Hematopoietic multipotent progenitor cell treated with erythropoietin and hydrocortisone succinate and interleukin-3 and kit ligand, for 17 days (in vitro differentiated cells): ENCODE results near the gene GPC1.

Experiments
- DNase-seq: peaks from one replicate; pipeline ENCODE4 v3.0.0-alpha.2; 2015; ENCODE audit warnings: low spot score

The GPC1 gene

DNA sequence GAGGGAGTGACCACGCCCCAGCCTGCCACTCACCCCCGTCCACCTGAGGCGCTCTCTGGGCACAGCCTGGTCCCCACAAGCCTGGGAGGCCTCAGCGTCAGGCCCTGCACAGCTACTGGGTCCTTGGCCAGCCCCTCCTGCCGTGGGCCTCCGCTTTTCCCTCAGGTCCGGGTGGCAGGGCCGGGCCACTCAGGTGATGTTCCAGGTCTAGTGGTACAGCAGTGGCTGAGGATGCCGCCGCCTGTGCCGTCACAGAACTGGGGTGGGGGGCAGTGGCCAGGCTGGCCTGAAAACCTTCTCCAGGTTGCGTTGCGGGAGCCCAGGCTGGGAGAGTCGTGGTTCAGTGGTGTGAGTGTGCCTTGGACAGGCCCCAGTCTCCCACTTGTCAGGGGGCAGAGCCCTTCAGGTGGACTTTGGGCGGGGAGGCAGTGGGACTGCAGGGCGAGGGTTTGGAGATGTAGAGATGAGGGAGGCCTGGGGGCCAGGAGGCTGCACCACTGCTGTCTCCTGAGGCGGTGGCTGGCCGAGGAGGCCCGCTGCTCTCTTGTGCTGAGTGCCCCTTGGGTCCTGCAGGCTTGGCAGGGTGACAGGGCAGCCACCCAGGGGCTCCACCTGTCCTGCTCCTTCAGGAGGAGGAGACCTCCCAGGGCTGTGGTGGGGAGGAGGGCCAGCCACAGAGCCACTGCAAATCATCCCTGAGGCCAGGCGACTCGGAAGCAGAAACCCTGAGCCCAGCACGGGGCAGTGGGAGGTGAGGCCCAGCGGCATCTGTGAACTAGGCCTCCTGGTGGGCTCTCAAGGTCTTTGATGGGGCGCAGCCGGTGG is 7.6 kb downstream of the GPC1 start:
- DNase-seq = no peak

DNA sequence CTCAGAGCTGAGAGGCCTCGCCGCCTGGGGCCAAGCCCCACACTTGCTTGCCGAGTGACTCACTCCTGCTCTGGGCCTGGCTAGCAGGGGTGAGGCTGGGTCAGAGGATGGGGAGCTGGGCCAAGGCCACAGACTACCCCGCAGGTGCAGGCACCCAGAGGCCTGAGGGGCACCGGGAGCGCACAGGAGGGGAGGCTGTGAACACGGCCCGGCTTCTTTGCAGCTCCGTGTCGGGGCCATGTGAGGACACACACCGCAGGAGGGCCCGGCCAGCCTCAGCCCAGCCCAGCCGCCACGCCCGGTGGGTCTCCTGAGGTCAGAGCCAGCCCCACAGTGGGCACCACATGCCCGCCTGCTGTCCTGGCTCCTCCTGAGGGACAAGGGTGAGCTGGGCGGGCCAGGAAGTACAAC is 8.4 kb downstream of the GPC1 start:
- DNase-seq = no peak

DNA sequence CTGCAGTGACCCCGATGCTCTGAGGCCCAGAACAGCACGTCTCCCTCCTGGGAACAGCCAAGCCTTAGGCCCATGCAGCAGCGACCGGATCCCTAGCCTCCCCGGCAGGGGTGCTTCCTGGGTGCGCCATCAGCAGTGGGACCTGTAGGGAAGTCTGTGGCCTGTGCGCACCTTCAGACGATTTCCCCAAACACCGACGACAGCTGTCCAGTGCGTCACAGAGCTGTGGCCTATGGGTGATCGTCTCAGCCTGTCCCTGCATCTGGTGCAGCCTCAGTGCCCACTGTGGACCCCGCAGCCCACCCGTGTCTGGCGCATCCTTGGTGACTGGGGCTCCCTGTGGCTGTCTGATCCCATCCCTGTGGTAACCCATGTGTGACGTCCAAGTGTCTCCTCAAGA is 9.0 kb downstream of the GPC1 start:
- DNase-seq = no peak

DNA sequence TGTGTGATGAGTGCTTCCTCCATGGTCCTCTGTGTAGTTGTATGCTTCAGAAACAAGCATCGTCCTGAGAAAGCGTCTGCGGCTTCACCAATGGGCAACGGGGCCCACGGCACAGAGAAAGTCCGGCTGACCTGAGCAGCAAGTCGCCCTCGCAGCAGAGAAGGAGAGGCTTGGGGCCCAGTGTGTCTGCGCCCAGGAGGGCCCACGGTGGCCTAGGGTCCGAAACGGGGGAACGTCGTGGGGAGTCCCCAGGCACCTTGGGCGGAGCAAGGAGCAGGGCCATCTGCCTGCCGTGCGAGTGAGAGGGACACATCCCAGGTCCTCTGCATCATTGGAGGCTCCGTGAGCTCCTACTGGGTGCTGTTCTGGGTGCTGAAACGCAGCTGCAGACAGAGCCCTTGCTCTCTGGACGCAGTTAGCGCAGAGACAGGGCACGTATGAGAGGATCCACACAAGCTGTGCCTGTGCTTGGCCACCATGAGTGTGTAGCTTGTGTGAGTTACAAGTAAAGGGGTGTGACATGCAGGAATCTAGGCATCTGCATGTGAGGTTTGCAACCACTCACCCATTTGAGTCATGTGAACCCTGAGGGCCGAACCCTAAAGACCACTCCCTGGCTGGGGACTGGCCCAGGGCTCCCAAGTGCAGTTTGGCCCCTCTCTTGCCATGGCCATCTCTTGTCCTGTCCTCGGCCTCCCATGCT is 10.6 kb downstream of the GPC1 start:
- no peak for DNase-seq

DNA sequence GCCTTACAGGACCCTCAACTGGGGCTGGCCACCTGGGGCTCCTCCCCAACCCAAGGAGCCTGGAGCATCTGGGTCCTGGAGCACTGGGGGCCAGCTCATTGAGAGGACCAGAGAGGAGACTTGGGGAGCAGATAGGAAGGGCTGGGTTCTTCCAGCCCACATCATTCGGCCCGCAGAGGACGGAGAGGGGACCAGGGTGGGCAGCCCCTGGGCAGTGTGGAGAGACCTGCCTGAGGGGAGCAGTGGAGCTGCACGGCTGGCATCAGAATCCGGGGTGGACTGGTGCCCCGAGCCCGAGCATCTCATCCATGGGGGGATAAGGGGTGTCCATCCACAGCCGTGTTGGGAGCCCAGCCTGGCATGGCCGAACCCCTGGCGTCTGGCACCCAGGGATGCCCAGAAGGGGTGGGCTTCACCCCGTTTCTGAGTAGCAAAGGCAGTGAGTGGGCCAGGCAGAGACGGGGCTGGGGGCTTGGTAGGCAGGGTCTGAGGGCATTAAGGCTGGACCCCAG is 11.3 kb downstream of the GPC1 start:
- DNase-seq = no peak

DNA sequence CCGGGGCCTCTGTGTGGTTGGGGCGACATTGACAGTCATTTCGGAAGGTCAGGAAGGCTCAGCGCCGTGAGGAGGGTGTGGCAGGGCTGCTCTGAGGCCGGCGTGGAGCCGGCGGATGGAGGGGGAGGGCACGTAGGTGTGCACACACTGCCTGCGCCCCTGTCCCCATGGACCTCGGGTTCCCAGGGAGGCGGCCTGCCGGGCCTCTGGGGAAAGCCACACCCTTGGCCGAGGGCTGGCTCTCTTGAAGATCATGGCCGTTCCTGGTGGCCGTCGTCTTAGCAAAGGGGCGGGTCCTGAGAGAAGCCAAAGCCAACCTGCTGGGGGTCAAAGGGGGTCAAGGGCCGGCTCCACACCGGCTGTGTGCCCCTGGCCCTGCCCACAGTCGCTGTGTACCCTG is 11.9 kb downstream of the GPC1 start:
- DNase-seq = no peak

DNA sequence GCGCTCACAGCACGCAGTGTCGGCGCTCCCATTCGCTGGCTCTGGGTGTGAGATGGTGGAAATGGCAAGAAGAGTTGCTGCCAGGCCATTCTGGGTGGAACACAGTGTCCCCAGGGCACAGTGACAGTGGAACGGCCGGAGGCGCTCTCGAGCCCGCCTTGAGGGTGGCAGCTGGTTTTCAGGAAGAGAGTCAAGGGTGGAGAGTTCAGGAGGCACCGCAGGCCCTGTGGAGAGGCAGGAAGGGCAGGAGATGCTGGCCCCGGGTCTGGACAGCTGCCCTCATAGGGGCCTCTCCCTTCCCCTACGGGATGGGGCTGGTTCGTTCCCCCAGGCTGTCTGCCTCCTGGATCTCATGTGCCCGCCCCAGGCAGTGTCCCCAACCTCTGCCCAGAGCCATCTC is 12.5 kb downstream of the GPC1 start:
- no peak for DNase-seq

DNA sequence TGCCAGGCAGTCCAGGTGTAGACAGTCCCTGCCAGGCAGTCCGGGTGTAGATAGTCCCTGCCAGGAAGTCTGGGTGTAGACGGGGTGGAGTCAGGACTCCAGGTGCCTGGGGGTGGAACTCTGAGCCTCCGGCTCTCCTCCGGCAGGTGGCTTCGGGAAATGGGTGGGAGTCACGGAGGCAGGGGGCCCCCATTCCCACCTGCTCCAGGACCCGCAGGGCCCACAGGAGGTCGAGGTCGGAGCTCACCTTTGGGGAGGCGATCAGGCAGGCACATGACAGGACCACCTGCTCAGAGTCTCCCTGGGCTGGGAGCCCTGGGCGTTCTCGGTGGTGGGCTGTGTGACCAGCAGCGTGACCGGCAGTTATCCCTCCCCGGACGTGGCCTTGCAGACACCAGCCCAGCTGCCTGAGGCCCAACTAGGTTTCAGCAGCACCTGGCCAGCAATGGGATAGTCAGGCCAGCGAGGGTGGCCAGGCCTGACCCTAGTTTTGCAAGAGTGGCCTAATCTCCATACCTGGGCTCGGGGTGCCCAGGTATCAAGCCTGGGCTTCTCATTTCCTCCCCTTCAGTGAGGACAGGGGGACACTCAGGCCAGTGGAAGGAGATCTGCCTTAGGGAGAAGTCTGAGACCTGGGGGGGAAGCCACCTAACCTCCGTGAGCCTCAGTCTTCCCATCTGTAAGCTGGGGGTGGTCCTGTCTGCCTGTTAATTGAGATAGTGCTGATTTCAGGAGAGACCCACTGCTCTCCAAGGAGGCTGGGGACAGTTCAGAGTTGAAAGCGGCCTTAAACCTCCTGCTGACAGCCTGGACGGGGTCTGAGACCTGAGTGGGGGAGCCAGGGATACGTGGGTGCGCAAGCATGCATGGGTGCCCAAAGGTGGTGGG is 13.2 kb downstream of the GPC1 start:
- DNase-seq = no peak

DNA sequence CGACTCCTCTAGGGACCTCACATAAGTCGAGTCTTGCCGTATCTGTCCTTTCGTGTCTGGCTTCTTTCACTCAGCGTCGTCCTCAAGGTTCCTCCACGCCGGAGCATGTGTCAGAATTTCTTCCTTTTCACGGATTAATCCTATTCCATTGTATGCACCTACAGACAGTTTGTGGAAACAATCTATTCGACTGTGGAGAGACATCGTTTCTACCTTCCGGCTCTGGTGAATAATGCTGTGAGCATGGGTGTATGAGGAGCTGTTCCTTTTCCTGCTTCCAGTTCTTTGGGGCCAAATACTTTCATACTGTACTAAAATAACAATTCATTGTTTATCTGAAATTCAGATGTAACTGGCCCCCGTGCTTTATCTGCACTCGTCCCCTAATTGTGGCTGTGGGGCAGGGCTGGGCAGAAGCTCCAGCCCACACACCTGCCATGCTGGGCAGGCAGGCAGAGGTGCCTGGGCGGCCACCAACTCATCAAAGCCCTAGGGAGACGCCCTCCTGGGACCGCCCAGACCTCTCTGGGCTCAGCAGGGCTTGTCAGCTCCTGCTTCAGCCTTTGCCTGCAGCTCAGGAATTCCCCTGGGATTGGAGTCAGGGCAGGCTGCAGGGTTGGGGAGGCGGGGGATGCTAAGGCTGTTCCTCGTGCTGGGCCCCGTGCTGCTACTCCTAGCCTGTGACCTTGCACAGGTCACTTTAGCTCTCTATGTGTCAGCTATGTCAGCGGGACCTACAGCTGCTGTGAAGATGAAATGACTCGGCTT is 14.5 kb downstream of the GPC1 start:
- DNase-seq = no peak

DNA sequence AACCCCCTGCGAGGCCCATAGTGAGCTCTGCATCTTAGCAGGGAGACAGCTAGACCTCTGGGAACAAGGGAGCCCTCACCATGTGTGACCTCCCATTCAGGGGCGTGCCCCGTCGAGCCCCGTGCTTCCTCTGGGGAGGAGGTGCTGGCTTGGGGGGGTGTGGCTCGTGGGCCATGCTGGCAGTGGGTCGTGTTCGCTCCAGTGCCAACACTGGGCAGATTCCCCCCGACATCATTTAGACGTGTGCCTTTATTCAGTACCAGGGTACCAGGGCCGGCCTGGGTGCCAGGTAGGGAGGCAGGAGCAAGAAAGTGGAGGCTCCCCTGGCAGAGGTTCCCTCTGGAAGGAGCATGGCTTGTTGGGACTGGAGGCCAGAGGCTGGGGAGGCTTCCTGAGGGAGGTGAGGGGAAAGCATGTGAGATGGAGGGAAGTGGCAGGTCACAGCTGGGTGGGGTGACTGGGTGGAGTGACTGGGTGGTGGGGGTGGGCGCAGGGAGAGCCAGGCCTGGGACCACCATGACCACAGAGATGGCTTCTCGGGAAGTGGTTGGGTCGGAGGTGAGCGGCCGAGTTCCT is 15.2 kb downstream of the GPC1 start:
- no peak for DNase-seq

DNA sequence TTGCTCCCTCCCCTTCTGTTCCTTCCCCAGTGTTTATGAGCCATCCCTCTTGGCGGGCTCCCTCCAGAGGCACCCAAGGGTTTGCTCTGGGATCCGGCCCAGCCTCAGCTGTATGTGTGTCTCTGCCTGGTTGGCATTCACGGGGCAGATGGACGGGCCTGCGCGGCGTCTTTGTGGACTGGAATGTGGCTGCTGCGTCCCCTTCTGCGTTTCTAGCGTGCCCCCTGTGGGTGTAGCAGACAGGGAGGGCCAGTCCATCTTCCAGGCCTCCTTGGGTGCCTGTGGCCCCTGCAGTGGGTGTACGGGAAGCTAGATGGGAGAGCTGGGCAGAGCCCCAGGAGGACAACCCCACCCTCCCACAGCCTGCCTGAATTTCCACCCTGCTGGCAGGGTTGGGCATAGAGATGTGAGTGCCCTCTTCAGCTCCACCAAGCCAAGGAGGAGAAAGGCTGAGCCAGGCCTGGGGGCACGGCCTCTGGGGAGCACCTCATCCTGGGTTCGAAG is 15.7 kb downstream of the GPC1 start:
- DNase-seq = no peak

DNA sequence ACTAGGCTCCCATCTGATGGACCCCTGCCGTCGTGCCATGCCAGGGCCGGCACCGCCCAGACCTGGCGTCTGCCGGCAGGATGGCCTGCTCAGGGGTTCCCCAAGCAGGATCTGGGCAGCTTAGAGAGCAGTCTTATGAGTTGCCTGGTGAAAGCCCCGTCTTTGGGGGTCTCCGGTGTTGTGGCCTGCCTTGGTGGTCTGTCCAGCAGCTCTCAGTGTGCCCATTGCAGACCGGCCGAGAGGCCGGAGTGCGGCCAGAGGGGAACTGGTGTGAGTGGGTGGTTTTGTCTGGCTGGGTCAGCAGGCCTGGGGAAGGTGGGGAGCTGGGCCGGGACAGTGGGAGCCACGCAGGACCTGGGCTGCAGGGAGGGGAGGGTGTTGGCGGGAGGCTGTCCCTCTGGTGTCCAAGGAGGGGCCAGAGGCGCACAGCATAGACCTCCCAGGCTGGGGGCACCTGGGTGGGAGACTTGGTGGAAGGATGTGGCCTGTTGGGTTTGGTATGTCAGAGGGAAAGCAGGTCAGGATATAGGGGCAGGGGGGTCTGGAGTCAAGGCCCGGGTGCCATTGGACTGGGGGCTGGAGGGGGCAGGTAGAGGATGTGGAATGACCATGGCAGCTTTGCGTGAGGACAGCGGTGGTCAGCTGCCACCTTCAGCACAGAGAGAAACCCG is 16.5 kb downstream of the GPC1 start:
- no peak for DNase-seq

DNA sequence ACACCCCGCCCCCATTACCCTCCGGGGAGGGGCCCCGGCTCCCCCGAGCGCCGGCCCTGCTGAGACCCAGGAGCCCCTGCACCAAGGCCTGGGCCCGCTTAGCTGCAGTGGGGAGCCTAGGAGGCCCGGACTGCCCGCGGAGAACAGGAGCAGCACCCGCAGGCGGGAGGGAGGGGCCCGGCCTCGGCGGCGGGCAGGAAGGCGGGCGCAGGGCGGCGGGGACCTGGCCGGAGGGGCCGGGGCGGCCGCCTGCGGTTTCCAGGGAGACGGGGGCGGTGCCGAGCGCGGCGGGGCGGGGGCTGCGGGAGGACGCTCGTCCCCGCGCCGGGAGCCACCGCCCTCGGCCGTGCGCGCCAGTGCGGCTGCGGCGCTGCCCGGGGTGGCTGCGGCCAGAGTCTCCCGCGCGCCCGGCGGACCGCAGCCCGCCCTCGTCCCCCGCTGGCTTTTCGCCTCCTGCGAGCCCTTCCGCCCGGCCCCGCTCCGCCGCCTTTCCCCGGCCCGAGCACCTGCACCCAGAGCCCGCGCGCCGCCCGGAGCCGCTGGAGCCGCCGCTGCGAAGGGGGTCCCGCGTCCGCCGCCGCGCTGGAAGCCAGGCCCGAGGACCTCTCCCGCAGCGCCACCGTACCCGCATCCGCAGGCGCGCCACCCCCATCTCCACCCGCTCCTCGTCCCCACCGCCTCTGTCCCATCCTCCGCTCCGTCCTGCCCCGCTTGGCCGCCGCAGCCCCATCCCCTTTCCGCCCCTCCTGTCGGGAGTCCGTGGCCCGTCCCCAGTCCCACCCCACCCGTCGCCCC is 17.2 kb downstream of the GPC1 start:
- no peak for DNase-seq

DNA sequence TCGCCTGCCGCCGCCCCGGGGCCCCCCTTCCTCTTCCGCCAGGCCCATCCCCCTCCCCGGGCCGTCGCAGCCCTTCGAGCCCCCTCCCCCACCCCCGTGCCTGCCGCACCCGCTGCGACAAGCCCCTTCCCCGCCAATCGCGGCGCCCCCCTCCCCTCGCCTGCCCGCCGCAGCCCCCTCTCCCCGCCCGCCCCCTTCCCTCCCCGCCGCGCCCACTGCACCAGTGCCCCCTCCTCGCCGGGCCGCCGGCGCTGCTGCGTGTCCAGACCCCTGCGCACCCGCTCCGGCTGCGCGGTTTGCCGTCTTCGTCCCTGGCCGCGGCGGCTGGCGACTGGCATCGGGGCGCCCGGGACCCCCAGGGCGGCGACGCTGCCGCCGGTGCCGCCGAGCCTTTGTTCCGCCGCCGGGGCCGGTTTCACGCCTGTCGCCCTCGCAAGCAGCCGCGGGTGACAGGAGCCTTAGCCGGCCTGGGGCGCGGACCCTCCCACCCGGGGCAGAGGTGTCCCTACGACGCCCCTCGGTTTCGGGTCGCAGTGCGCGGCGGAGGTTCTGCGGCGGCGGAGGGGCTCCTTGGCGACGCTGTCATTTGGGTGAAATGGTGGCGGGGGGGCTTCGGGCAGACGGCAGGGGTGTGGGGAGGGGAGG is 18.1 kb downstream of the GPC1 start:
- DNase-seq = no peak

DNA sequence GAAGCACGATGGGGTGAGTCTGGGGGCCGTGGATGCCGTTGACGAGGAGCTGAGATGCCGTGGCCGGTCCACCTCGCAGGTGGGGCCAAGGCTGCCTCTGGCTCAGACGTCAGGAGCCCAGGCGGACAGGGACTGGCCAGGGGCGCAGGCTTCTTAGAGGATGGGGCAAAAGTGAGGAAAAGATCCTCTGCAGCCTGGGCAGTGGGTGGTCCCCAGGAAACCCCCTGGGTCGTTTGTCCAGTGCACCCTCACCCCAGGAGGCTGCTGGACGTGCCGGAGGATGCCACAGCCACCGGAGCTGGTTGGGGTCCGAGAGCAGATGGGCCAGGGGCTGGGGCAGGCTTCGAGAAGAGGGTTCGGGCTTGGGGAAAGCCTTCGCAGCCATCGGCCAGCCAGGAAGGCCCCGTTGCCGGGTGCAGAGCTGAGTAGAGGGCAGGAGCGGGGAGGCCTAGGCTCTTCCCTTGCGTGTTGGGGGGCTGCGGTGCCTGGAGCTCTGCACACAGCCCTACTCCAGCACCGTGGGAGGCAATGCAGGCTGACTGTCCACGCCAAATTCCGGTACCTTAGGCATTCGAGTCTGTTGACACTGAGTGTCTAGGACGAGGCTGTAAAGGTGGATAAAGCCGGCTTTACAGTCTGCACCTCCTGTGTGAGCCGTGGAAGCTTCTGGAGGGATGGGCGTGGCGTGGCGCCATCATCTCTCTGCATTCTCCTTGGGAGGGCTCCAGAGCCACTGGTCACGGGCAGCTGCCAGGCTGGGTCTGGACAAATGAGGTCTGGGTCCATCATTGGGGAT is 18.8 kb downstream of the GPC1 start:
- no peak for DNase-seq

DNA sequence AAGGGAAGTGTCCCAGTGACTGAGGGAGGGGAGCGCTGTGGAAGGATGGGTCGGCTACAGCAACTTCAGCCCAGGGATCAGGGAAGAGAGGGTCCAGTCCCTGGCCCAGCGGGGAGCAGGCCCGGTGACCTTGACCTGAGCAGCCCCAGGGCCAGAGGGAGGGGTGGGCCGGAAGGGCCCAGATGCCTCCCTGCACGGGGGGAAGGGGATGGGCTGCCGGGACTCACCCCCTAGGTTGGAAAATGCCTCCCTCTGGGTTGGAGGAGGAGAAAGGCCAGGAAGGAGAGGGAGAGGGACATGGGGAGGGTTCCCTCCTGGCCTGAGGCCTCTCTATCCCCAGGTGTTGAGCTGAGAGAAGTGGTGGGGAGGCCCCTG is 19.8 kb downstream of the GPC1 start:
- DNase-seq = no peak

DNA sequence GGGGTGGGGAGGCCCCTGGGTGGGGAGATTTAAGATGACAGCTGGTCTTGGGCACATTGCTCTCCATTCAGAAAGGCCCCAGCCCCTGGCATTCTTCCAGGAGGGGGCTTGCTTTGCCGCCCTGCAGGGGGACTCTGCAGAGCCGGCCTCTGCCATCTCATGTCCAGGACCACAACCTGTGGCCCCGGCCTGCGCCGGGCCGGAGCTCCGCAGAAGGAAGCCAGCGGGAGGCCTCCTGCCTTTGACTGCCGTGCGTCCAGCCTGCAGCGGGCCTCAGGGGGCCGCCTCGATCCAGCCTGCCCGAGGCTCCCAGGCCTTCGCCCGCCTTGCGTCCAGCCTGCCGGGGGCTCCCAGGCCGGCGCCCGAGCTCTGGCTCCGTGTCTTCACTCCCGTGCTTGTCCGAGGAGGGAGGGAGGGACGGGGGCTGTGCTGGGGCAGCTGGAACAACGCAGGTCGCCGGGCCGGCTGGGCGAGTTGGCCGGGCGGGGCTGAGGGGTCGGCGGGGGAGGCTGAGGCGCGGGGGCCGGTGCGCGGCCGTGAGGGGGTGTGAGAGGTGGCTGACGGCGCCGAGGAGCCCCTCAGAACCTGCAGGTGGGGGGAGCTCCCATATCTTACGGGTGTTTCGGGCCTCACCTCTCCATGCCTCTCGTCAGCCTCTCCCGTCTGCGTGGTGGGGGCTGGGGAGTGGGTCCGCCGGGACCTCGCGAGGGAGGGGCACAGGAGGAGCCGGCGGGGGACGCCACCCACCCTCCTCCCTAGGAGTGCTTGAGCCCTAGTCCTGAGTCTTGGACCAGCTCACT is 20.4 kb downstream of the GPC1 start:
- DNase-seq = no peak
